ENCODE results near the gene TUT4.
"Not testable (repeated sequence)": the region's sequence is repeated elsewhere in the genome, so short reads cannot be mapped to it uniquely, and the experiment has no call there.

The TUT4 gene, protein sequence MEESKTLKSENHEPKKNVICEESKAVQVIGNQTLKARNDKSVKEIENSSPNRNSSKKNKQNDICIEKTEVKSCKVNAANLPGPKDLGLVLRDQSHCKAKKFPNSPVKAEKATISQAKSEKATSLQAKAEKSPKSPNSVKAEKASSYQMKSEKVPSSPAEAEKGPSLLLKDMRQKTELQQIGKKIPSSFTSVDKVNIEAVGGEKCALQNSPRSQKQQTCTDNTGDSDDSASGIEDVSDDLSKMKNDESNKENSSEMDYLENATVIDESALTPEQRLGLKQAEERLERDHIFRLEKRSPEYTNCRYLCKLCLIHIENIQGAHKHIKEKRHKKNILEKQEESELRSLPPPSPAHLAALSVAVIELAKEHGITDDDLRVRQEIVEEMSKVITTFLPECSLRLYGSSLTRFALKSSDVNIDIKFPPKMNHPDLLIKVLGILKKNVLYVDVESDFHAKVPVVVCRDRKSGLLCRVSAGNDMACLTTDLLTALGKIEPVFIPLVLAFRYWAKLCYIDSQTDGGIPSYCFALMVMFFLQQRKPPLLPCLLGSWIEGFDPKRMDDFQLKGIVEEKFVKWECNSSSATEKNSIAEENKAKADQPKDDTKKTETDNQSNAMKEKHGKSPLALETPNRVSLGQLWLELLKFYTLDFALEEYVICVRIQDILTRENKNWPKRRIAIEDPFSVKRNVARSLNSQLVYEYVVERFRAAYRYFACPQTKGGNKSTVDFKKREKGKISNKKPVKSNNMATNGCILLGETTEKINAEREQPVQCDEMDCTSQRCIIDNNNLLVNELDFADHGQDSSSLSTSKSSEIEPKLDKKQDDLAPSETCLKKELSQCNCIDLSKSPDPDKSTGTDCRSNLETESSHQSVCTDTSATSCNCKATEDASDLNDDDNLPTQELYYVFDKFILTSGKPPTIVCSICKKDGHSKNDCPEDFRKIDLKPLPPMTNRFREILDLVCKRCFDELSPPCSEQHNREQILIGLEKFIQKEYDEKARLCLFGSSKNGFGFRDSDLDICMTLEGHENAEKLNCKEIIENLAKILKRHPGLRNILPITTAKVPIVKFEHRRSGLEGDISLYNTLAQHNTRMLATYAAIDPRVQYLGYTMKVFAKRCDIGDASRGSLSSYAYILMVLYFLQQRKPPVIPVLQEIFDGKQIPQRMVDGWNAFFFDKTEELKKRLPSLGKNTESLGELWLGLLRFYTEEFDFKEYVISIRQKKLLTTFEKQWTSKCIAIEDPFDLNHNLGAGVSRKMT (N-terminal part only)

DNA sequence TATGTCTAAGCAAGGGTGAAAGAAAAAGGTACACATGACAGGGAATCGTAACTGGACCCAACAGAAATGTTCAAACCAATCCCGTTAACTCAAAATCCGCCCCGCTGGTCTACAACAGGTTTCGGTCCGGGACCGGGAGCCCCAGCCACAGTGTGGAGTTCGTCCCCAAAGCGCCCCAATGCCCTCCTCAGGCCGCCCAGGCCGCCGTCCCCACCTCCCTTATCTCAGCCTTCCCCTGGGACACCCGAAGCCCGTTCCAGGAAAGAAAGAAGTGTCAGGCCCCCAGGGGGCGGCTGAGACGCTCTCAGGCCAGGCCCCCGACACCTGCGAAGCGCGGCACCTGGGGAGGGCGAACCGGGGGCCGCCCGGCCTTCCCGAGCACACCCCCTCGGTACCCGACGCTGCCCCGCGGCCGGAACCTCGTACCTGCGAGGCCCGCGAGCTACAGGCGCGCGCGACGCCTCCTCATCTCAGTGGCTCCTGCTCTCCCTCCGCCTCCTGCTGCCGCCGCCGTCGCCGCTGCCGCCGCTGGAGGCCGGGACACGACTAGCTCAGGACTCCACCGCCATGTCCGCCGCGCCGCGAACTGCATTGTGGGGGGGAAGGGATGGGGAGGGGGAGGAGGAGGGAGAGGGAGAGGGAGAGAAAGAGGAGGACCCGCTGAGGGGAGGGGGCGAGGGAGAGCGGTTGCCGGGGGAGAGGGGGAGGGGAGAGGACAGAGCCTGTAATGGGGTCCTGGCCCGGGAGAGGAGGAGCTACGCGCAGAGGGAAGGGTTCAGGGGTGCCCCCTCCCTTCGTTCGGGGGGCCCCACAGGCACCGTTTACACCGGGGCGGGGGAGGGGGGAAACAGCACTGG is at the start of gene TUT4:
TSS of gene TUT4 (minus strand) at position 588 of the 857 bp plus-strand sequence. CDS start 26,812 bp downstream, outside the sequence.
- in situ Hi-C loops (cut with MboI; ENCODE audit: low sequenced_read_pairs), result no loop called here

DNA sequence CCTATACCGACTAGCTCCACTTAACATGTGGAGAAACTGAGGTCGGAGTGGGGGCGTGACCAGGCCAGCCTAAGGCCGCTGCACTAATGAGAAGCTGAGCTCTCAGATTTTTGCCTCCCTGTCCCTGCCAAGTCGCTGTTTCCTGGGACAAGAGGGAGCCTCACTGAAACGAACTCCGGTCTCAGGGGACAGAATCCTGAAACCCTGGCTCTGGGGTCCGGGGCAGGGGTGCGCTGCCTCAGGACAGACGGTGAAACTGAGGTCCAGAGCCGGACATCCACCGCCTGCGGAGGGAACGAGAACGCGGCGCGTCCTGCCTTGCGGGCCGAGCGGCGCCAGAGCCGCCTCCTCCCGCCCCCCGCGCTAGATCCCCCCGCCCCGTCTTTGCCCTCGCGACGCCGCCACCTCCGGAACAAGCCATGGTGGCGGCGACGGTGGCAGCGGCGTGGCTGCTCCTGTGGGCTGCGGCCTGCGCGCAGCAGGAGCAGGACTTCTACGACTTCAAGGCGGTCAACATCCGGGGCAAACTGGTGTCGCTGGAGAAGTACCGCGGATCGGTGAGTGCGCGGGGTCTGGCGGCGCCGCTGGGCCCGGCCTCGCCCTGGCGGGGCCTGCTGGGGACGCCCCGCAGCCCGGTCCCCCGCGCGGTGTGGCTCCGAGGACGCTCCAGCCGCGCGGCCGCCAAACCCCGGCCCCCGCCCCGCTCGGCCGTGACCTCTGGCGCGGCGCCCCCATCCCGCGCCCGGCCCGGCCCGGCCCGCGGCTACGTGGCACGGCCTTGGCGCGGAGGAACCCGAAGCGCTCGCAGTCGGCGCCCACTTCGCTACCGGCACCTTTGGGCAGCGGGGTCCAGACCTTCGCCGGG is 49.3 kb upstream of the TUT4 start, which contains the start of gene GPX7:
TSS of gene GPX7 (plus strand) at position 381 of the 865 bp plus-strand sequence. CDS start at position 420, 39 bp downstream.
- in situ Hi-C loops (cut with MboI; ENCODE audit: low sequenced_read_pairs), result no loop called here

DNA sequence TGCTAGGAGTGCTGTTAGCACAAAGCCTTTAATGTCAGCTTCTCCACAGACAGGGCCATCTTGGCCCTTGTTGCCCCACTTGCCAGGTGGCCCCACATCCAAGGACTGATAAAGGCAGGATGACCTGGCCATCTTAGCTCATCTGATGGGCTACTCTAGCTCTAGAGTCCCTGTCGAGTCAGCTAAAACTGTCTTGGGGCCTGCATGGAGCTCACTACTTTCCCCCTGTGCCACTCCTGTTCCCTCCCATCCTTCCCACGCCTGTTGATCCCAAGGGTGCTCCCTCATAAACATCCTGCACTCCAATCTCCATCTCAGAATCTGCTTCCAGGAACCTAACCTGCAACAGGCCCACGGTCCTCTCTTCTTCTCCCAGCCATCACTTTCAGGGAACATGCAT is 48.6 kb upstream of the TUT4 start:
- in situ Hi-C loops (cut with MboI; ENCODE audit: low sequenced_read_pairs), result no loop called here

DNA sequence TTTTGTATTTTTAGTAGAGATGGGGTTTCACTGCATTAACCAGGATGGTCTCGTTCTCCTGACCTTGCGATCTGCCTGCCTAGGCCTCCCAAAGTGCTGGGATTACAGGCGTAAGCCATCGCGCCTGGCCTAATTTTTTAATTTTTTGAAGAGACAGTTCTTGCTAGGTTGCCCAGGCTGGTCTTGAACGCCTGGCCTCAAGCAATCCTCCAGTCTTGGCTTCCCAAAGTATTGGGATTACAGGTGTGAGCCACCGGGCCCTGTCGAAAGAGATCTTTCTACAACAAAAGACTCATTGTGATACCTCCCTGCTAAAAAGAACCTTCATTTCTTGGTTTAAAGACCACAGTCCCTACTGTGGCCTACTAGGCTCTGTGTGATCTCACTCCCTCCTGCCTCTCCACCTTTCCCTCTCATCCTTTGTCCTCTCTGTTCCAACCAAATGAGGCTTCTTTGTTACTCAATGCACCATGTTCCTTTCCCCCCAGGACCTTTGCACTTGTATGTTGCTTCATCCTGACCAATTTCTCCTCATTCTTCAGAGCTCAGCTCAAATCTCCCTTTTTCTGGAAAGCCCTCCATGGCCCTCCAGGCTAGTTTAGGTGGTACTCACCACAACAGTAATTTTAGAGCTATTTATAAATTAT is 47.8 kb upstream of the TUT4 start:
- in situ Hi-C loops (cut with MboI; ENCODE audit: low sequenced_read_pairs), result no loop called here

DNA sequence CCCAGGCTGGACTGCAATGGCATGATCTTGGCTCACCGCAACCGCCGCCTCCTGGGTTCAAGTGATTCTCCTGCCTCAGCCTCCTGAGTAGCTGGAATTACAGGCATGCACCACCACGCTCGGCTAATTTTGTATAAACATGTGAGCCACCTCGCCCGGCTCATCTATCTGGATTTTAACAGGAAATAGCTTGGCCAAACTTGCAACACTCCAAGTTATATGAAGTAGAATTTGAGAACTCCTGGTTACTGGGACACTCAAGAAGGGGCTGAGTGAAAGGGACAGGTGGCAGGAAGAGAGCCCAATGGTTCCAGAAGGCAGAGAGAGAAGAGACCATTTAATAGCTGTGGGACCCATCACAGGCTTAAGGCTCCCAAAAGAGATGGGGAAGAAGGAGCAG is 46.3 kb upstream of the TUT4 start:
- in situ Hi-C loops (cut with MboI; ENCODE audit: low sequenced_read_pairs), result no loop called here

DNA sequence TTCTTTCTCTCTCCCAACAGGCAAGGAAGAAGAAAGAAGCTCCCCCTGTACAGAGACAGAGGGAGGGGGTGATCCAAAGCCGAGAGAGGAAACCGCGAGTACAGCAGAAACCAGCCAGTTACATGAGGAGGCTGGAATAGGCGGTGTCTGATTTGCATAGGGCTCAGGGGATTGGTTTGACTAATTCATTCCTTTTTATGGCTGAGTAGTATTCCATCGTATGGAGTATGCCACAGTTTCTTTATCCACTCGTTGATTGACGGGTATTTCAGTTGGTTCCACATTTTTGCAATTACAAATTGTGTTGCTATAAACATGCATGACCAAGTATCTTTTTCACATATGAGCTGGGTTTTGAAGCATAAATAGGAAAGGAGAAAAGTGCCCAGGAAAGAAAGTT is 45.8 kb upstream of the TUT4 start:
- in situ Hi-C loops (cut with MboI; ENCODE audit: low sequenced_read_pairs), result no loop called here

DNA sequence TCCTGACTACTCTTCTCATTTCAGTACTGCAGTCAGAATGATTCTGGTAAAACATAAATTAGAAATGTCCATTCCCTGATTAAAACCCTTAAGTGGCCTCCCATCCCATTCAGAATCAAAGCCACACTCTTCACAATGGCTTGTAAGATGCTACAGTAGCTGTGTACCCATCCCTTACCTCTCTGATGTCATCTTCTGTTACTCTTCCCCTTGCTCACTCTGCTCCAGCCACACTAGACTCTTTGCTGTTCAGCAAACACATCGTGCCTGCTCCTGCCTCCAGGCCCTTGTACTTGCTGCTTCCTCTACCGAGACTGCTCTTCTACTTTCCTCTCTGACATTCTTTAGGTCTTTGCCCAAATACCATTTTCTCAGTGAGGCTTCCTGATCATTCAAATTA is 45.0 kb upstream of the TUT4 start:
- in situ Hi-C loops (cut with MboI; ENCODE audit: low sequenced_read_pairs), result no loop called here

DNA sequence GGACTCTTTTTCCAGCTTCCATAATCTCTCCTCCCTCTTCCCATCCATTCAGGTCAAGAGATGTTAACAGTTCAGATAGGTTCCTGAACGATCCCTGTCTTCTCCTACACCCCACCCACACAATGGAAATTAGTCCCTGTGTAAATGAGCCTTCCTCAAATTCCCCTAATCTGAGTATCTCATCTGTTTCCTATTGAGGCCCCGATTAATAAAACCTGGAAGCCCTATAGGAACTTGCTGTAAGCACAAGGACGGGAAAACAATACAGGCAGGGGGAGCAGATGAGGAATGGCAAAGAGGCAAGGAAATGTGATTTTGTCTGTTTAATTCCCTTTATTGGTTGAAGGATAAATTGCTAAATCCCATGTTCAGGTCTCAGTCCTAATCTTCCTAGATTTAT is 42.2 kb upstream of the TUT4 start:
- in situ Hi-C loops (cut with MboI; ENCODE audit: low sequenced_read_pairs), result no loop called here

DNA sequence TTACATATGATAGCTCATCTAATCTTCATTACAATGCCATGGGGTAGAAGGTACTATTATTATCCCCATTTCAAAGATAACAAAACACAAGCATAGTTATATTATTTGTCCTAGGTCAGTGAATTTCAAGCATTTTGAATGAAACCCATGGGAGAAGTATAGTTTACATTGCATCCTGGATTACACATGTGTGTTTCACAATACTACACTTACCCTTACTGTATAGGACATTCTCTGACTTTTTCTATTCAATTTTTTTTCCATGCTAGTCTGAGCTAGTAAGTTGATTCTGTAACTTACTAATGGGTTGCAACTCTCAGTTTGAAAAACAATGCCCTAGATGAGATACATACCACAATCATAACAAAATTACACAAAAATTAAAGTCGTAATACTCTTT is 40.6 kb upstream of the TUT4 start:
- in situ Hi-C loops (cut with MboI; ENCODE audit: low sequenced_read_pairs), result no loop called here

DNA sequence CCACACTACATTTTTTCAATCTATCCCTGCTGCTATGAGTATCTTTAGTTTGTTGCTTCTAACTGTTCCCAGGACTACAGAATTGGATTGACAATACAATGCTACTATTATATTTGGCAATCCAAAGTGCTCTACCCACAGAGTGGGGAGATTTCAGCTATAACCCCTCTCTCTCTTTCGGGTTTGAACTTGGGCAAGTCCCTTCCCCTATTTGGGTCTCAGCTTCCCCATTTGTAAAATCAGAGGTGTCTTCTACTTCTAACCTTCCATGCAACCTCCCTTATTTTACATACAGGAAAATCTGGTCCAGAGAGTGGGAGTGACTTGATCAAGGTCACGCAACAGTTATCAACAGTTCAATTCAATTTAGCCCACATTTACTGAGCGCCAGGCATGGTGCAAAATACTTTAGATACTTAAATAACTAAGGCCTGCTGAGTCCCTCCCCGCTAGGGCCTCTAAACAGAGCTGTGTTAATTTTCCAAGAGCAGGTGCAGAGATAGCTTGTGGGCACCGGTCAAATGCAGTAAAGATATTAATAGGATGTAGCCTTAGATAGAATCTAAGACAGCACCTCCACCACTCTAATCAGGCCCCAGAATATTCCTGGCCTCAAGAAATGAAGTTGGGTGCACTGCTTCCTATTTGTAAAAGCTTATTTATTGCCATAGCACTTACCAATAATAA is 39.9 kb upstream of the TUT4 start:
- in situ Hi-C loops (cut with MboI; ENCODE audit: low sequenced_read_pairs), result no loop called here

DNA sequence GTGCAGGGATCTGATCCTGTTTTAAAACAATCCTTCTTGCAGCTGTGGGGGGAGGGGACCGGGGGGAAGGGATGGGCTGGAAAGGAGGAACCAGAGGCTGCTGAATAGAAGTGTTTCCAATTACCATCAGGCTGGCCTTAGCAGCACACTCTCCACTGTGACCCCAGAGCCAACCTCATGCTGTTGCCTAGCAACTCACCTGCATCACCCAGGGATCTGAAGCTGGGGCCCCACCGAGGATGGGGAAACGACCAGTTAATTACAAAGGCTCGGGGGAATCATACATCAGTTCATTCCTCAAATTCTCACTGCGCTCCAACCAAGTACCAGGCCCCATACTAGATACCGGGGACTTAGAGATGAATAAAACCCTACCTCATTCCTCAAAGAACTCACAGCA is 37.4 kb upstream of the TUT4 start:
- in situ Hi-C loops (cut with MboI; ENCODE audit: low sequenced_read_pairs), result no loop called here

DNA sequence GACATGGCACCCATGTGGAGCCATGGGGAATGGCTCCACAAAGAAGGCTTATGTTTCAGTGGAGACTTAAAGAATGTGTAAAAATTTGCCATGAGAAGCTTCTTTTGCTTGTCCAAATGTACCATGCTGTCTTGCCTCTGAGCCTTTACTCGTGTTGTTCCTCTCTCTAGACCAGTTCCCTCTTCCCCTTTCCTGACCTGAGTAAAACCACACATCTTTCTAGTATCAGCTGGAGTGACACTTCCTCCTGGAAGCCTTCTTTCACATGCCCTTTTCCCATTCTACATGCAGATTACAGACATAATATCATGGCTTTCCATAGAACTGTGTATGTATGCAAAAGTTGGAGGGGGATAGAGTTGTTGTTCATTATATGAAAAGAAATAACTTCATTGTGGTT is 35.6 kb upstream of the TUT4 start:
- in situ Hi-C loops (cut with MboI; ENCODE audit: low sequenced_read_pairs), result no loop called here

DNA sequence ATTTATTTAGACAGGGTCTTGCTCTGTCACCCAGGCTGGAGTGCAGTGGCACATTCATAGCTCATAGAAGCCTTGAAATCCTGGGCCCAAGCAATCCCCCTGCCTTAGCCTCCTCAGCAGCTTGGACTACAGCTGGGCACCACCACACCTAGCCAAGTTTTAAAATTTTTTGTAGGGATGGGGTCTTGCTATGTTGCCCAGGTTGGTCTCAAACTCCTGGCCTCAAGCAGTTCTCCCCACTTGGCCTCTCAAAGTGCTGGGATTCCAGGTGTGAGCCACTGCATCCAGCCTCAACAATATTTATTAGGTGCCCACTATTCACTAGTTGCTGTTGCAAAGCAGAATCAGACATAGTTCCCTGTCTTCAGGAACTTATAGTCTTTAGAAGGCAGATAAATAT is 35.1 kb upstream of the TUT4 start:
- in situ Hi-C loops (cut with MboI; ENCODE audit: low sequenced_read_pairs), result no loop called here

DNA sequence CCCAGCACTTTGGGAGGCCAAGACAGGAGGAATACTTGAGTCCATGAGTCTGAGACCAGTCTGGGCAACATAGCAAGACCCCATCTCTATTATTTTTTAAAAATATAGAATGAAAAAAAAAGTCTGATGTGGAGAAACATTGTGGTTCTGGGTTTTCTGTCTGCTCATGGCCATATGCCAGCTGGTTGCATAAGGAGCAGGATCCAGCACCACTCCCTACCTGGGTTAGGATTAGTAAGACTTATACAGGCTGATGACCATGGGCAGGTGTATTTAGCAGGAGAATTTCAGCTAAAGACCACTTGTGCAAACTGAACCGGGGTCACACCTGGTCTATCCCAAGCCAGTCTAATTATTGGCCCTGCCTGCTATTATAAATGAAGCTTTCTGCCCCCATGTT is 32.6 kb upstream of the TUT4 start:
- in situ Hi-C loops (cut with MboI; ENCODE audit: low sequenced_read_pairs), result no loop called here

DNA sequence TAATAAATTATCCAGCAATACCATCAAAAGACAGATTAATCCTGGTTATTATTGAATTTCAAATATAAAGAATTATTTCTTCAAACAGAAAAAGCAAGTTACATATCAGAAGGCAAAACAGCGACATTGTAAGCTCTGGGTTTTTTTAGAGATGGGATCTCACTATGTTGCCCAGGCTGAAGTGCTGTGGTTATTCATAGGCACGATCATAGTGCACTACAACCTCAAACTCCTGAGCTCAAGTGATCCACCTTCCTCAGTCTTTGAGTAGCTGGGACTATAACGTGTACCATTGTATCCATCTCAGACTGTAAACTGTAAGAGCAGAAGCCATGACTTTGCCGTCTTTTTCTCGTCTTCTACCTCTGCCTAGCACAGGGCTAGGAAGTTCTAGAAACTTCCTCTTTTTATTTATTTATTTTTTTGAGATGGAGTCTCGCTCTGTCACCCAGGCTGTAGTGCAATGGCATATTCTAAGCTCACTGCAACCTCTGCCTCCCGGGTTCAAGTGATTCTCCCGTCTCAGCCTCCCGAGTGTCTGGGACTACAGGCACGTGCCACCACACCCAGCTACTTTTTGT is 29.3 kb upstream of the TUT4 start:
- in situ Hi-C loops (cut with MboI; ENCODE audit: low sequenced_read_pairs), result no loop called here

DNA sequence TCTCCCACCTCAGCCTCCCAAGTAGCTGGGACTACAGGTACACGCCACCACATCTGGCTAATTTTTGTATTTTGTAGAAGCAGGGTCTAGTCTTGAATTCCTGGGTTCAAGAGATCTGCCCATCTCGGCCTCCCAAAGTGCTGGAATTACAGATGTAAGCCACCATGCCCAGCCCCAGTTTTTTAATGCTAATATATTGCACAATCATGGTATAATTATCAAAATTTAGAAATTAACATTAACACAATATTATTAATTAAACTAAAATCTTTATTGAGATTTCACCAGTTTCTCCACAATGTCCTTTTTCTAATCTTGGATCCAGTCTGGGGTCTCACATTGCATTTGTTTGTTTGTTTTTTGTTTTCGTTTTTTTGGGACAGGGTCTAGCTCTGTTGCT is 27.4 kb upstream of the TUT4 start:
- in situ Hi-C loops (cut with MboI; ENCODE audit: low sequenced_read_pairs), result no loop called here

DNA sequence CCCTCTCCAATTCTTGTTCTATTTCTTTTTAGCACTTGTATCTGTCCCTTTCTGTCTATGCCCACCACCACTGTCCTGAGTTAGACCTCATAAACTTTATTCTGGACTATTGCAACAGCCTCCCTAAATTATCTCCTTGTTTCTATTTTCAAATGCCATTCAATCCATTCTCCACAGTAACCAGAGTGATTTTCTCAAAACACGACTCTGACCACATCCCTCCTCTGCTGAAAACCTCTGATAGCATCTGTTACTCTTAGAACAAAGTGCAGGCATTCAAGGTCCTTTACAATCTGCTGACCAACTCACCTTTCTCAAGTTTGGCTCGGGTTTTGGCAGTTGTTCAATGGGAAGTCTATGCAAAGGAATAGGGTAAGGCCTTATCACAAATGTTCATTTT is 26.5 kb upstream of the TUT4 start:
- in situ Hi-C loops (cut with MboI; ENCODE audit: low sequenced_read_pairs), result no loop called here

DNA sequence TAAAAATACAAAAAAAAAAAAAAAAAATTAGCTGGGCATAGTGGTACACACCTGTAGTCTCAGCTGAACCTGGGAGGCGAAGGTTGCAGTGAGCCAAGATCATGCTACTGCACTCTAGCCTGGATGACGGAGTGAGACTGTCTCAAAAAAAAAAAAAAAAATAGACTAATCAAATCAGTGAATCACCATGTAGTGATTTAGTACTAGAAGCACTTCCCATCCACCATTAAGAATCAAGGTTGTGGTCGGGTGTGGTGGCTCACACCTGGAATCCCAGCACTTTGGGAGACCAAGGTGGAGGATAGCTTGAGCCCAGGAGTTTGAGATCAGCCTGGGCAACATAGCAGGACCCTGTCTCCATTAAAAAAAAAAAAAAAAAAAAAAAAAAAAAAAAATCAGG is 25.2 kb upstream of the TUT4 start:
- in situ Hi-C loops (cut with MboI; ENCODE audit: low sequenced_read_pairs), result not testable (repeated sequence)
